Skeletal muscle tissue (tissue), 4 donors: ENCODE measurements around the gene S100A3. TPM values are rescaled to one million over a fixed set of nuclear protein-coding genes. Genes with fewer than 3 reads are reported as not detected.
"Not testable (repeated sequence)": the region's sequence is repeated elsewhere in the genome, so short reads cannot be mapped to it uniquely, and the experiment has no call there.

Source experiments
- H3K27ac ChIP-seq: one replicate; pipeline ENCODE4 v1.7.0; 2013; ENCODE audit warnings: mild to moderate bottlenecking, low read depth, low read length, inconsistent platforms
- H3K27me3 ChIP-seq, 3 donors: one replicate each; pipeline ENCODE4 v1.7.0; 2013; ENCODE audit warnings: low read length in 3 of 3; ENCODE audit not compliant: control insufficient read depth in 3 of 3, insufficient read depth in 3 of 3
- H3K36me3 ChIP-seq, 3 donors: one replicate each; pipeline ENCODE4 v1.7.0; 2013; ENCODE audit warnings: low read length in 3 of 3; ENCODE audit not compliant: control insufficient read depth in 3 of 3, insufficient read depth in 3 of 3
- H3K4me1 ChIP-seq, 3 donors: one replicate each; pipeline ENCODE4 v1.7.0; 2013; ENCODE audit warnings: low read length in 3 of 3, mild to moderate bottlenecking in 3 of 3; ENCODE audit not compliant: control insufficient read depth in 3 of 3, insufficient read depth in 3 of 3
- H3K4me3 ChIP-seq, 3 donors: one replicate each; pipeline ENCODE4 v1.7.0; 2013; ENCODE audit warnings: low read length in 3 of 3
- H3K9ac ChIP-seq, 3 donors: one replicate each; pipeline ENCODE4 v1.7.0; 2013; ENCODE audit warnings: low read length in 3 of 3, mild to moderate bottlenecking in 3 of 3, moderate library complexity in 2 of 3, low read depth in 1 of 3
- H3K9me3 ChIP-seq, 3 donors: one replicate each; pipeline ENCODE4 v1.7.0; 2013; ENCODE audit warnings: low read length in 3 of 3; ENCODE audit not compliant: control insufficient read depth in 3 of 3
- total RNA-seq: library from RNA; depleted of rRNA; stranded (reverse); fragments of >200 nt; gene quantifications from one replicate; pipeline ENCODE4 v1.2.3, GENCODE V29; 2014
- donor health status: Osteomylitis.

S100A3 gene
- total RNA-seq, 1 donor from 2014 or later, result not detected

GRCh38 chr1:153527683-153528040, 21.4 kb downstream of the S100A3 start:
- Histone ChIP-seq H3K27me3 (no peaks in the 10 kb centered on the region), H3K9me3 (no peaks in the 10 kb centered on the region), H3K36me3 (no peaks in the 10 kb centered on the region), H3K4me3 (no peak overlapping the region), H3K27ac (no peak overlapping the region), H3K9ac (no peak overlapping the region), H3K4me1 (peaks cover 1 to 5% (median 3%) of the 10 kb centered on the region in 3 donors)

- H3K4me3 ChIP-seq, result no peak overlapping the region
- H3K4me1 ChIP-seq, result peaks cover 0 to 3% (median under 1%) of the 10 kb centered on the region in 3 donors
- H3K27me3 ChIP-seq, result no peaks in the 10 kb centered on the region
- no peaks in the 10 kb centered on the region for H3K36me3 ChIP-seq
- H3K27ac ChIP-seq, result no peak overlapping the region
- H3K9me3 ChIP-seq, result no peaks in the 10 kb centered on the region
- H3K9ac ChIP-seq, result no peak overlapping the region
These were observed 21.9 kb downstream of the S100A3 start for GRCh38 chr1:153527023-153527682.

GRCh38 chr1:153526132-153526543, 22.9 kb downstream of the S100A3 start:
- no peak overlapping the region for H3K4me3 ChIP-seq
- H3K9me3 ChIP-seq, result no peaks in the 10 kb centered on the region
- H3K27me3 ChIP-seq, result no peaks in the 10 kb centered on the region
- no peak overlapping the region for H3K9ac ChIP-seq
- H3K36me3 ChIP-seq, result no peaks in the 10 kb centered on the region
- no peak overlapping the region for H3K27ac ChIP-seq
- H3K4me1 ChIP-seq, result peaks cover 0 to 3% (median 0%) of the 10 kb centered on the region in 3 donors

- Histone ChIP-seq H3K4me1 (peaks cover 0 to 3% (median 0%) of the 10 kb centered on the region in 3 donors), H3K9ac (no peak overlapping the region), H3K36me3 (no peaks in the 10 kb centered on the region), H3K4me3 (no peak overlapping the region), H3K27ac (no peak overlapping the region), H3K9me3 (no peaks in the 10 kb centered on the region), H3K27me3 (no peaks in the 10 kb centered on the region)
These were observed 23.9 kb downstream of the S100A3 start for GRCh38 chr1:153525088-153525728.

- H3K4me1 ChIP-seq, result not testable (repeated sequence)
These were observed 26.6 kb downstream of the S100A3 start for GRCh38 chr1:153522353-153523048.

GRCh38 chr1:153521808-153522207, 27.2 kb downstream of the S100A3 start:
- not testable (repeated sequence) for H3K27me3 ChIP-seq, H3K4me1 ChIP-seq, H3K9me3 ChIP-seq, H3K27ac ChIP-seq, H3K9ac ChIP-seq, H3K36me3 ChIP-seq, H3K4me3 ChIP-seq

More at GRCh38 chr1:153522353-153523048, 26.6 kb downstream of the S100A3 start:
- not testable (repeated sequence) for H3K9me3 ChIP-seq, H3K27ac ChIP-seq, H3K27me3 ChIP-seq, H3K36me3 ChIP-seq, H3K9ac ChIP-seq, H3K4me3 ChIP-seq

GRCh38 chr1:153520818-153521476, 28.1 kb downstream of the S100A3 start:
- Histone ChIP-seq H3K4me1 (peaks cover 0 to 2% (median 0%) of the 10 kb centered on the region in 3 donors), H3K9ac (no peak overlapping the region), H3K9me3 (no peaks in the 10 kb centered on the region), H3K27me3 (no peaks in the 10 kb centered on the region), H3K36me3 (no peaks in the 10 kb centered on the region), H3K4me3 (no peak overlapping the region), H3K27ac (no peak overlapping the region)

GRCh38 chr1:153520137-153520691, 28.8 kb downstream of the S100A3 start:
- H3K4me3 ChIP-seq, H3K27ac ChIP-seq, H3K36me3 ChIP-seq: not testable (repeated sequence)

GRCh38 chr1:153519242-153519641, 29.8 kb downstream of the S100A3 start:
- Histone ChIP-seq H3K9me3 (no peaks in the 10 kb centered on the region), H3K4me3 (no peak overlapping the region), H3K4me1 (peaks cover 0 to 6% (median 0%) of the 10 kb centered on the region in 3 donors), H3K9ac (no peak overlapping the region), H3K27ac (no peak overlapping the region), H3K36me3 (no peaks in the 10 kb centered on the region), H3K27me3 (no peaks in the 10 kb centered on the region)

More at GRCh38 chr1:153520137-153520691, 28.8 kb downstream of the S100A3 start:
- H3K4me1 ChIP-seq, H3K27me3 ChIP-seq, H3K9ac ChIP-seq, H3K9me3 ChIP-seq: not testable (repeated sequence)
